ENCODE results near the gene HPD. TPM values are rescaled to one million over a fixed set of nuclear protein-coding genes. Genes with fewer than 3 reads are reported as not detected.
A peak's percentile ranks its signal among the peaks of the same experiment; 100 is the strongest.

The HPD gene
- total RNA-seq, 4 donors from 2014 or later = 1.9 TPM; not detected in 3

DNA sequence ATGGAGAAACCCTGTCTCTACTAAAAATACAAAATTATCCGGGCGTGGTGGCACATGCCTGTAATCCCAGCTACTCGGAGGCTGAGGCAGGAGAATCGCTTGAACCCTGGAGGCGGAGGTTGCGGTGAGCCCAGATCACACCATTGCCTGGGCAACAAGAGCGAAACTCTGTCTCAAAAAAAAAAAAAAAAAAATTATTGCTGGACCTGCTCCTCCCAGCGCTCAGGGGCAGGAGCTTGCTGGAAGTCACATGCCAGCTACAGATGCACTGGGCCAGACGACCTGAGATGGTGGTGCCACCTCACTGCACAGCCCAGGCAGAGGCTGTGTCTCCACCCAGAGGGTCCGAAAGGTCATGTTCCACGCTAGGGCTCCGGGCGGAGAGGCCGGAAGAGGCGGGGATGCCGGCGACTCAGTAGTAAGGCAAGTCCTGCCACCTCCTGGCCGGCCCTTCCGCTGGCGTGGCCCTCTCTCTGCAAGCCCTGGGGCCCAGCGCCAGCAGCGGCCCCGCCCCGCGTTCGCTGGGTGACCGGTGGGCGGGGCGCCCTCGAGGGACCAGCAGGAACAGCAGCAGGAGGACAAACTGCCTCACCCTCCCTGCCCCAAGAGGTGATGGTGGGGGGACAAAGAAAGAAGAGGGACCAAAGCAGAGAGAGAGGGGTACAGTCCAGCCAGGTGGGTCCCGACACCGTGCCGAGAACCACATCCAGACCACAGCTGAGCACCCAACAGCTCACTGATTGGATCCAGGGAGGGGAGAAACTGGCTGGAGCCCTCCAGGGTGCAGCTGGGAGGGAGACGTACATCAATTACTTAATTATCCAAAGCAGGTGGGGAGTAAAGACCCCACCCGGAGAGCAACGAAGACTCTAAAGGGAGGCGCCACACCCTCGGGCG is 61.6 kb downstream of the HPD start:
- H3K4me1 ChIP-seq = peaks cover 33 to 49% of the 10 kb centered on the region in 2 donors
- peak; percentile 90 to 91 for DNase-seq
- intact Hi-C loops (cut with DNase I; ENCODE audit: low total_unique reads) = no loop called here

DNA sequence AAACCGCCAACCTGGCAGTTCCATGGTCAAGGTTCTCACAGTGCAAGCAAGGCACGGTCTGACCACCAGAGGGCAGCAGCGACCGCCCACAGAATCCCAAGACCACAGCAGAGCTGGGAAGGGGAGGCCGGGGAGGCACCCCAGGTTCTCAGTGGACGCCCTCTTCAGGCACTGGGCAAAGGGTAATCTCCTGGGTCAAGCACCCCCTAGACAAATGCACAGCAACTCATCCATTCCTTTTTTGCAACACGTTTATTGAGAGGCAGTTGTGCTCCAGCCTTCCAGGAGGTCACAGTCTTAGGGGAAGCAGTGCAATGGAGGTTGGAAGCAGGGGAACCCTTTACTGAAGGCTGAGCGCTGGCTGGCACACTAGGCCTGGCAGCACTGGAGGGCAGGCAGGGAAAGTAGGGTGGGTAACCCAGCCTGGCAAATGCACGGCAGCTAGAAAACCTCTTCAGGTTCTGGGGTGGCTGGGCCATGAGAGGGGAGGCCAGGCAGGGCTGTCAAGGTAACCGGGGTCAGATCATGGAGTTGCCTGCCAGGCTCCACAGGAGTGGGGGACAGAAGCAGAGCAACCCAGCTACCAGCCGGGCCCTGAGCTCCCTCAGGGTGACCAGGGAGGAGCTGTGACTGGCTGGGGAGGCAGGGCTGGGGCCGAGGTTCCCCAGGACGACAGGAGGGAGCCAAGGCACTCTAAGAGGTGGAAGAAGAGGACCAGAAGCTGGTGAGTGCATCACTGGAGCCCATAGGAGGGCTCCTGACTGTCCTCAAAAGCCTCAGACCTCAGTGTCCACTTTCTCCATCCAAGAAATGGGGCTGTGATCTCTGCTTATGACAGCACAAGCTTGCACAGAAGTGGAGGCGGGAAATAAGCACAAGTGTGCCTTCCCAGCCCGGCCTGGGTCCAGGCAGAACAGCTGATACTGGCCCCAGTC is 63.4 kb downstream of the HPD start:
- H3K27me3 ChIP-seq = no peaks in the 10 kb centered on the region
- TF ChIP-seq, protein P1, sequence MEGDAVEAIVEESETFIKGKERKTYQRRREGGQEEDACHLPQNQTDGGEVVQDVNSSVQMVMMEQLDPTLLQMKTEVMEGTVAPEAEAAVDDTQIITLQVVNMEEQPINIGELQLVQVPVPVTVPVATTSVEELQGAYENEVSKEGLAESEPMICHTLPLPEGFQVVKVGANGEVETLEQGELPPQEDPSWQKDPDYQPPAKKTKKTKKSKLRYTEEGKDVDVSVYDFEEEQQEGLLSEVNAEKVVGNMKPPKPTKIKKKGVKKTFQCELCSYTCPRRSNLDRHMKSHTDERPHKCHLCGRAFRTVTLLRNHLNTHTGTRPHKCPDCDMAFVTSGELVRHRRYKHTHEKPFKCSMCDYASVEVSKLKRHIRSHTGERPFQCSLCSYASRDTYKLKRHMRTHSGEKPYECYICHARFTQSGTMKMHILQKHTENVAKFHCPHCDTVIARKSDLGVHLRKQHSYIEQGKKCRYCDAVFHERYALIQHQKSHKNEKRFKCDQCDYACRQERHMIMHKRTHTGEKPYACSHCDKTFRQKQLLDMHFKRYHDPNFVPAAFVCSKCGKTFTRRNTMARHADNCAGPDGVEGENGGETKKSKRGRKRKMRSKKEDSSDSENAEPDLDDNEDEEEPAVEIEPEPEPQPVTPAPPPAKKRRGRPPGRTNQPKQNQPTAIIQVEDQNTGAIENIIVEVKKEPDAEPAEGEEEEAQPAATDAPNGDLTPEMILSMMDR (IDR thresholded peaks at IDR 0.05) = peak; percentile 97 to 98 (median 98)
- TF ChIP-seq POLR2A (IDR thresholded peaks at IDR 0.05) = no peak
- intact Hi-C loops (cut with DNase I; ENCODE audit: low total_unique reads) = loop anchor here (1.0 kb wide), 1 partner anchor 17 kb away; no protein-coding TSS in a partner anchor
- no peaks in the 10 kb centered on the region for H3K9me3 ChIP-seq
- peak; percentile 90 to 92 for DNase-seq
- peak overlapping the region; percentile 100 for H3K27ac ChIP-seq
- H3K4me1 ChIP-seq = peaks cover 33 to 49% of the 10 kb centered on the region in 2 donors
- no peaks in the 10 kb centered on the region for H3K36me3 ChIP-seq
- H3K4me3 ChIP-seq = peak overlapping the region in 1 of 2 donors; percentile 42

More for the DNA sequence above, 61.6 kb downstream of the HPD start:
- Histone ChIP-seq H3K9me3 (no peaks in the 10 kb centered on the region), H3K27me3 (no peaks in the 10 kb centered on the region), H3K4me3 (peak overlapping the region in 1 of 2 donors; percentile 16), H3K27ac (peak overlapping the region; percentile 100), H3K36me3 (no peaks in the 10 kb centered on the region)
- TF ChIP-seq, protein P1 (IDR thresholded peaks at IDR 0.05) = peak; percentile 47 to 53 (median 51)
- TF ChIP-seq POLR2A (IDR thresholded peaks at IDR 0.05) = peak; percentile 37 to 46

DNA sequence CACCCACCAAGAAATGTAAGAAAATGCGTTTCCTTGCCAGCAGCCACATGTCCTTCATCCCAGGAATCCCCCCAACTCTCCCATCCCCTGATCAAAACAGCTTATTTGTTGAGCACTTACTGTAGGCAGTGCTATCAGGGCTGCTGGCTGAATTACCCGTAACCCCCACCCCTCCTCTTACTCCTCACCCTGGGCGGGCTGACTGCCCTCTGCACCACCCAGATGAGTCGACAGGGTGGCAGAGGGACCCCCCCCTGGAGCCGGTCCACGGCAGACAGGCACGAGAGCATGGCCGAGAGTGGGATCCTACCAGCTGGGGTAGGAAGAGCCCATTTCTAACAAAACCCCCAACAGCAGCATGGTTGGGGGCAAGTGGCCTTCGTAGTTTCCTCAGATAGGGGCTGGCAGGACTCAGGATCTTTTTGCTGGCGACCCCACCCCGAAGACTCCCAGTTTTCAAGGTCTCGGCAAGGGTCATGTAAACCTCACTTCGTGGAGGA is 64.1 kb downstream of the HPD start:
- H3K9me3 ChIP-seq = no peaks in the 10 kb centered on the region
- no peaks in the 10 kb centered on the region for H3K36me3 ChIP-seq
- intact Hi-C loops (cut with DNase I; ENCODE audit: low total_unique reads) = loop anchor here (1.0 to 5.0 kb wide), 2 partner anchors 18 to 97 kb away; no protein-coding TSS in a partner anchor
- DNase-seq = peak; percentile 56 to 62
- no peak for TF ChIP-seq POLR2A (IDR thresholded peaks at IDR 0.05)
- TF ChIP-seq, protein P1 (IDR thresholded peaks at IDR 0.05) = no peak
- H3K27ac ChIP-seq = peak overlapping the region; percentile 100
- peaks cover 33 to 49% of the 10 kb centered on the region in 2 donors for H3K4me1 ChIP-seq
- H3K27me3 ChIP-seq = no peaks in the 10 kb centered on the region
- peak overlapping the region; percentile 42 to 44 for H3K4me3 ChIP-seq

DNA sequence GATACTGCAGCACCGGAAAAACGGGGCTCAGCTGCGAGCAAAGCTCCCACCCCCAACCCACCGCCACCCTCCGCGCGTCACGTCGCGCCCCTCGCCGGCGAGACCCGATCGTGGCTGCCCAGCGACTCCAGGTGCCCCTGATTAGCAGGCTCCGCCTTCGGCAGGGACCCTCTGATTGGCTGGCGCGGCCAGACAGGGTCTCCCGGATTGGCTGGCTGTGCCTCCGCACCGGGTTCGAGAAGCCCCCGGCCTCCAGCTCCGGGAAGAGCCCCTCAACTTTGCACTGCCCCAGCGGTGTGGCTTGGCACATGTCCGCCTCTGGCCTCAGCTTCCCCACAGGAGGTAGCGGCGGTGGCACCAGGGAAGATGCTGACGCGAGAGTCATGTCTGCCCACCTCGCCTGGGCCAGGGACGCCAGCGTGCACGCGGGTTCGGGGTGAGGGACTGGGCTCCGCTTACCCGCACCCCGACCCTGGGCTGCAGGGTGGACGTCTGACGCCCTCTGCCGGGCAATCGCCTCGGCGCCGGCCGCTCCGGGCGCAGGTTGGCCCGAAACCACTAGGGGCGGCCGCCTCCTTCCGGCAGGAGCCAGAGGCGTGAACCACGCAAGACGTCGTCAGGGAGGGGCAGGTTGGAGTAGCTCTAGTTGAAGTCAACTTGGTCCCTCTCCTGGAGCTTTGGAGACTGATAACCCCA is 64.7 kb downstream of the HPD start:
- peak; percentile 25 to 54 for TF ChIP-seq POLR2A (IDR thresholded peaks at IDR 0.05)
- TF ChIP-seq, protein P1 (IDR thresholded peaks at IDR 0.05) = peak; percentile 99 to 100 (median 100)
- Histone ChIP-seq H3K9me3 (no peaks in the 10 kb centered on the region), H3K4me1 (peaks cover 33 to 47% of the 10 kb centered on the region in 2 donors), H3K27me3 (no peaks in the 10 kb centered on the region), H3K36me3 (no peaks in the 10 kb centered on the region), H3K27ac (peak overlapping the region; percentile 100), H3K4me3 (peak overlapping the region; percentile 42 to 44)
- DNase-seq = peak; percentile 90 to 94
- intact Hi-C loops (cut with DNase I; ENCODE audit: low total_unique reads) = loop anchor here (5.0 kb wide), 1 partner anchor 97 kb away; no protein-coding TSS in a partner anchor

All from uterus (tissue), 4 donors.